Measurements from ENCODE around the gene TXNRD2.
"Not testable (repeated sequence)": the region's sequence is repeated elsewhere in the genome, so short reads cannot be mapped to it uniquely, and the experiment has no call there.

TXNRD2 gene

DNA sequence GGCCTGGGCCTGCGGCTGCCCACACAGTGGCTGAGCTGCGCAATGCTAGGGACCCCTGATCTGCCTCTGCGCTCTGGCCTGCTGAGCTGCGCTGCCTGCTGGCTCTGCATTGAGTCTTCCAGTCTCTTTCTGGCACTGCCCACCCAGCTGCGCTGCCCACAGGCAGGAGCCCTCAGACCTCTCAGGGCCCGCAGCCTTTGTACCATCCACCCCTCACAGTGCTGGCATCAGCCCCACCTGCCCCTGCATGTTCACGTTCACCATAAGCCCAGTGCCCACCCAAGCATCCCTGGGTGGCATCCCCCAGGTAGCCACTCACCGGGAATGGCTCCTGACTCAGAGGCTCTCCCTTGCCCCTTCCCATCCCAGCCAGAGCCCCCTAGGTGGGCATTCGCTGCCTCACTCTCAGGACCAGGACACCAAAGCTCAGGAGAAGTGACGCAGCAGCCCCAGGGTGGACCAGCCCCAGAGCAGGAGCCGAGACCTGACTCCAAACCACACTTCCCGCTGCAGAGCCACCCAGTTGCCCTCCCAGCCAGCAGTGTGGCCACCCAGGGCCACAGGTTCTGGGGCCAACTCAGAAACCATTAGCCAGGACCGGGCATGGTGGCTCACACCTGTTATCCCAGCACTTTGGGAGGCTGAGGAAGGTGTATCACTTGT, 21.8 kb downstream of the TXNRD2 start:
- DNase-seq: no peak

DNA sequence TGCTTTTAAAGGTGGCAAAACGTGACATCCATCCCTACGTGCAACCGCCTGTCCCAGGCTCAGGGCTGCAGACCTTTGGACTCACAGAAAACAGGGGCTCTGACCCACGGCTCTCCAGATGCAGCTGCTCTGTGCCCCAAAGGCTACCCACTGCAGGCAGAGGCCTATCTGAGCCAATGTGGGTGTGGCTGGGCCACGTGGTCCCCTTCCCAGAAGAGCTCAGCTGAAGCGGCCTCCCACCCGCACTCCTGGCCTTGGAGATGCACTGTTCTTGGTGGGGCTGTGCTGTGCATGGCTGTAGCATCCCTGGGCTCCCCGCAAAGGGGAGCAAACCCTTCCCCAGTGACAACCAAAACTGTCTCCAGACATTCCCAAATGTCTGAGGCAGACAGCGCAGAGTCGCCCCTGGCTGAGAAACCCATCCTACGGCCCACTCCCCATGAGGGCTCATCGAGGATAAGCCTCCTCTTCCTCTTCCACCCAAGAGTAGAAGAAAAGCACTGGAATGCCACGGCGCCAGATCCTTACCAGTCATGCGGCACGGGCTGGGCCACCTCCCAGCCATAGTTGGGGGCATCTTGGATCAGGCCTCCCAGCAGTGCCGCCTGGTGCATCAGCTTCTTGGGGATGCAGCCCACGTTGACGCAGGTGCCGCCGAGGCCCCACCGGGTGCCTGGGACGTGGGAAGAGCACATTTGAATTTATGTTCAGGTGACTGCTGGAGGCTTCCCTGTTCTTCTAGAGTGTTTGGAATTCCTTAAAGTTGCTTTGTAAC, 23.1 kb downstream of the TXNRD2 start:
- DNase-seq: no peak

DNA sequence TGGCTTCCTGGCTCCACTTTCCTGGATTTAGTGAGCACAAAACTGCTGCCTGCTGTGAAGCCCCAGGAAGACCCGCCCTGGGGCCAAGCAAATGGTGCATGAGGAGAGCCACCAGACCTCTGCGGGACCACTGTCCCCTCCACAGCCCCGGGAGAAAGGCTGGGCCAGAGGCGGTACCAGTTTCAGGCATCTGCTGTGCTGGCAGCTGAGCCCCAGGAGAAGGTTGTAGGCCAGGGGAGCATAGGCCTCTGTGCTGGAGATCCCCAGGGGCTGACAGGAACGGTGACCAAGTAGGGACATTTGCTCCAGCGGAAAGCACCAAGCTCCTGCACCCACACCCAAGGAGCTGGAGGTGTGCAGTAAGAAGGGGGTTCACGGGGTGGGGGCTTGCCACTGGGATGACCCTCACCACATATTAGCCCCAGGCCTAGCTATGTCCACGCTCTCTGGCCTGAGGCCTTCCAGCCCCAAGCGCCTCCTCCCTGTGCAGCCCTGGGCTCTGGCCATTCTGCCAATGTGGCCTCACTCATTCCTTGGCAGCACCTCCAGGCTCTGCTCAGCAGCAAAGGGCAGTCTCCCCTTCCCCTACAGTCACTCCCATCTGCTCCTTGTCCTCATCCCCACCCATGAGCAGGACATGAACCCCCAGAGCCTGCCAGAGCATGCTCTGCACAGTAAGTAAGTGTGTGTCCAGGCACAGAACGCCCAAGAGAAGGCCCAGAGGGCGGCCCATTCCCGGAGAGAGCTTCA, 24.1 kb downstream of the TXNRD2 start:
- no peak for DNase-seq

DNA sequence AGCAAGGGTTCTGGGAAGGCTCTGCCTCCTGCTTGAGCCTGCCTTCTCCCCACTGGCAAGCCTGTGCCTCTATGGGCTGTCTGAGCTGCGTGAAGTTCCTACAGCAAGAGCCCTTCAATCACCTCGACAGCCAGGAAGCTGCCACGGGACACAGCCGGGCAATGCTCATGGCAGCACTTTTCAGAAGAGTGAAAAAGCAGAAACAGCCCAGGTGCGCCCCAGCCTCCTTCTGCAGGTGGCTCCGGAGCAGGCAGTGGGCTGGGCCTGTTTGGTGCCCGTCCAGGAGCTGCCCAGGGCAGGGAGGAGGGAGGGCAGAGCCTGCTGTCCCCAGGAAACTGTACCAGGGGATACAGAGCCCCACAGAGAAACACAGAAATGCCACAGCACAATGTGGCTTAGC, 24.7 kb downstream of the TXNRD2 start:
- no peak for DNase-seq

DNA sequence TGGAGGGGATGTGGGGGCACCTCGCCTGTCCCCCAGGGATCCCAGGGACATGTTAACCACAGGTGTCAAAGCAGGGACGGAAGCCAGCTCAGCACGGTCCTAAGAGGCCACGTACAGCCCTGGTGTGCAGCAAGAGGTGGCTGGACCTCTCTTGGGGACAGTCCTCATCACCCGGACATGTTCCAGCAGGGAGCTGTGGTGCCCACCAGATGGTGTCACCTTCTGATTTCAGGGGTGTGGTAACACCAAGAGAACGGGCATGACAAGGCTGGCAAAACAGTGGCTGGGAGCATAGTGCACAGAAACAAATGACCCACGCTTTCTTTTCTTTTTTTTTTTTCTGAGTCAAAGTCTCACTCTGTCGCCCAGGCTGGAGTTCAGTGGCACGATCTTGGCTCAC, 25.6 kb downstream of the TXNRD2 start:
- no peak for DNase-seq

DNA sequence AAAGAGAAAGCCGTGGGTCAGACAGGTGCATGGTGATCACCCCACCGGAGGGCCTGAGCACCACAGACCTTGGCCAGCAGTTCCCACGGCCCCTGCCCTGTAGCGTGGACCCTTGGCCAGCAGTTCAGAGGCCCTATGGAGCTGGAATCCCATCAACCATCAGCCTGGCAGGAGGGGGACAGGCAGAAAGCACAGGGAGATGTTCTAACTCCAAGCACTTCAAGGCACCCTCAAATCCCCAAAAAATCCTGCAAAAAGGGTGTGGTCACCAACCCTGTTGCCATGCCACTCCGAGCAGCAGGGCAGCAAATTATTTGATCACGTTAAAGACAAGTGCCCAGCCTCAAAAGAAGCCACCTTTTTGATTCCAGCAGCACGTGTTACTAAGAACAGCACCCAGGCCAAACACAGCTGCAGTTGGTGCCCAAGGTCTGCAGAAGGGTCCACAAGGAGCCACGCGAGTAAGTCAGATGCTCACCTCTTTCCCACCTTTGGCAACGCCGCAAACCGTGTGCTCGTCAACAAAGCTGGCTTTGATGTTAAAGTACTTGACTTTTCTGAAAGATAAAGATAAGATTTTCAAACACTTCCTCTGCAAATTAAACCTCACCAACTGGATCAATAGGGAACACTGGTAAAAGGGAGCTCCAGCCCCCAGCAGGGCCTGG, 26.2 kb downstream of the TXNRD2 start:
- DNase-seq: no peak

DNA sequence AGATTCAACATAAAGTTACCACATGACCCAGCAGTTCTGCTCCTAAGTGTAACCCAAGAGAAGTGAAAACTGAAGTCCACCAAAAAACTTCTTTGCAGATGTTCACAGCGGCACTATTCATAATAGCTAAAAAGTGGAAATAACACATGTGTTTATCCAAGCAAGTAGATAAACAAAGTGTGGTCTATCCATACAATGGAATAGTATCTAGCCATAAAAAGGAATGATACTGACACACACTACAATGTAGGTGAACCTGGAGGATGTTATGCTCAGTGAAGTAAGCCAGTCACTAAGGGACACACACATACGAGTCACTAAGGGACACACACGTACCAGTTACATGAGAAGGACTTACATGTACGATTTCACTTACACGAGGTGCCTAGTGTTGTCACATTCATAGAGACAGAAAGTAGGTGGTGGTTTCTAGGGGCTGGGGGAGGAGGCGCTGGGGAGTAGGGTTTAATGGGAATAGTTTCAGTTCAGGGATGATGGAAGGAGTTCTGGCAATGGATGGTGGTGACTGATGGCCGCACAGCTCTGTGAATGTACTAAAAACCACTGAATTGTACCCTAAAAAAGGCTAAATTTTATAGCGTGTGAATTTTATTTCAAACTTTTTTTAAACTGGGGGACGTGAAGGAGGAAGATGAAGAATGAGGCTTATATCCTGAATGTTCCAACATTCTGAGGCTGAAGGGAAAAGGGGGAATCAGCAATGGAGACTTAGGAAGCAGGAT, 27.2 kb downstream of the TXNRD2 start:
- DNase-seq: no peak

DNA sequence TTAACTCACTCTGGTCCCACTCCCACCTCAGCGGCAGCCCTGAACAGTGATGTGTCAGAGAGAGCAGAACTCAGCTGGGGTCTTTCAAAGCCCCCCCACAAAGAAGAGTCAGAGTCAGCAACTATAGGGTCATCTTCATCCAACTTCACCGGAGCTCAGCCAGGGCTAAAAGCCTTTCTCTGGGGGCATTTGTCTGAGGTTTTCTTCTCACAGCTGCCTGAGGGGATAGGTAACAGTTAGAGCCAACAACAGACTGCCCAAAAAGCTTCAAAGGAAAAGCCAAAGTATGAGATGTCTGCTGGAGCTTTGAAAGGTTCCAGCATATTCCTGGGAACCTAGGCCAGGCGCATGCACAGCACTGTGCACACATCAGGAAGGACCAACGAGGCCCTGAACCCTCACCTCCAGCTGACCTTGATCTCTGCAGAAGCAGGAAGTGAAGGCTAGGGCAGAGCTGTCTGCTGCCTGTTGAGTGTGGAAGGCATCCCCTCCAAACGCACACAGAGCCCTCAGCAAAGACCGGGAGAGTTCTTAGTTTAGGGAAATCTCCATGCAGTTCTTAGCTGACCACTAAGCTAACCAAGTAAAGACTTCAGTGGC, 28.2 kb downstream of the TXNRD2 start:
- DNase-seq: no peak

DNA sequence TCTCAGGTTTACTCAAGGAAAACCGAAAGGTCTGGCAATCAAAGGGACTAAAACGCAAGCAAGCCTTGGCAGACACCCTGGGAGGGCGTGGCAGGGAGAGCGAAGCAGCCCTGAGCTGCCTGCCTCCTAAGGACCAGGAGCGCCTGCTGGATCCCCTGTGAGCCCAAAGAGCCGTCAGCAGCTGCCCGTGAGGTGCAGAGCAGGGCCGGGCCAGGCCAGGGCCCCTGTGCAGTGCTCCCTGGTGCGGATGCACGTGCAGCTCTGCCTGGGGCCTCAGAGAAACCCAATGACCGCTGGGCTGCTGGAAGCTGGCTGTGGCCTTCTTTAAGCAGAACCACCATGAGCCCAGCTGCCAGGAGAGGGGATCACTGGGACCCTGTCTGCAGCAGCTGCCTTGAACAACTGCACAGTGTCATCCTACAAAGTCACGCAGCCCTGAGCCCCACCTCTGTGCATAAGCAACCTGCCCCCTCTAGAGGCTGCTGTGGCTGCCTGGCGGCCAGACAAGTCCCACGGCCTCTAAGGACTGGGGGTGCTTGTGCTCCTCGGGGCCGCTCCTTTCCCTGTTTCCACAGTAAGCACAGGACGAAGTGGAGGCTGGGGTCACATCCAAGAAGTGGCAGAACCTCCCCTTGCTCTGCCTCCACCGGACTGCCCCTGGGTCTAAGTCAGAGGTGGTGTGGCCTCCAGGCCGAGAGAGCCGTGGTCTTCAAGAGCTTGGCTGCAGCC, 29.2 kb downstream of the TXNRD2 start:
- DNase-seq: no peak

DNA sequence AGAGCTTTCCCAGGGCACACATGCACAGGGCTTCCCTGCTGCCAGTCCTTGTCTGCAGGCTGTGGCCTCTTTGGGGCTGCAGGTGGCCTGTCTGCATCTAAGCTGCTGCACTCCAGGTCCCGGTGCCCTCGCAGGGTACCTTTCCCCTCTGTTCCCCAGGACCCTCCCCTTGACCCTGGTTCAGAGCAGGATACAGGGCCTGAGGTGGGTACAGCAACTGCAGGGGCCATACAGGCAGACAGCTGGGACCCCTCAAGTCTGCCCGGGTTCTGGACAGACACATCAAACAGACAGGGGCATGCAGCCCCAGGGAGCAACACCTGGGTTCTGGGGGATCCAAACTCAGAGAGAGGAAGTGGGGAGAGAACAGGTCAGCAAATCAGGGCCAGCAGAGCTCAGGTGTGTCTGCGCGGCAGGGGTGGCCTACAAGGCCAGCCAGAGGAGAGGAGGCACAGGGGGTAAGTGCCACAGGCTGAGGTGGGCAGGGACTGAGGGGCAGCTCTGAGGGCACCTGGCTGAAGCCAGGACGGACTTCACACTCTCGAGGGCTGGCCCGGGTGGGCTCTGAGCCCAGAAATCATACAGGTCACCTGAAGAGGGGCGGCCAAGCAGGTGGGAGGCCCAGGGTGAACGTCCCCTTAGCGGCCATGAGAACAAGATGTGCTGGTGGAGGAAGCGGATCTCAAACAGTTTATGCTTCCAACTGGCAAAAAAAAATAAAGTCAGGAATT, 29.9 kb downstream of the TXNRD2 start:
- no peak for DNase-seq

DNA sequence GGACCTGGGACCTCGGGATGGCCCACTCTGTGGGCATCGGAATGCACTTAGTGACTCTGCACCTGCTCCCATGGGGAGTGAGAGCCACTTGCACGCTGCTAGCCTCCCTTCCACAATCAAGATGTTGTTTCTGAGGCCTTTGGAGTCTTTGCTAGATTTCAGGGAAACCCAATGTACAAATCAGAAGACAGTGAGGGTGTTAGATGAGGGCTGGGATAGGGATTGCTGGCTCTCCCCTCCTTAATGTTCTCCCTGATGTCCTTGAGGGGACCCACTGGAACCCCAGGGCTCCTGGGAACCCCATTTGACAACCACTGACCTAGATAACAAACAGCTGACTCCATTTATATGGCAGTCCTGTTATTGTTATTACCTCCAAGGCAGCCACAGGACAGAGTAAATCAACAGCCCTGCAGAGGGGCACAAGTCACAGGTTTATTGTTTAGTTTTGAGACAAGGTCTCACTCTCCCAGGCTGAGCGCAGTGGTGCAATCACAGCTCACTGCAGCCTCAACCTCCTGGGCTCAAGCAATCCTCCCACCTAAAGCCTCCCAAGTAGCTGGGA, 31.4 kb downstream of the TXNRD2 start:
- DNase-seq: no peak

DNA sequence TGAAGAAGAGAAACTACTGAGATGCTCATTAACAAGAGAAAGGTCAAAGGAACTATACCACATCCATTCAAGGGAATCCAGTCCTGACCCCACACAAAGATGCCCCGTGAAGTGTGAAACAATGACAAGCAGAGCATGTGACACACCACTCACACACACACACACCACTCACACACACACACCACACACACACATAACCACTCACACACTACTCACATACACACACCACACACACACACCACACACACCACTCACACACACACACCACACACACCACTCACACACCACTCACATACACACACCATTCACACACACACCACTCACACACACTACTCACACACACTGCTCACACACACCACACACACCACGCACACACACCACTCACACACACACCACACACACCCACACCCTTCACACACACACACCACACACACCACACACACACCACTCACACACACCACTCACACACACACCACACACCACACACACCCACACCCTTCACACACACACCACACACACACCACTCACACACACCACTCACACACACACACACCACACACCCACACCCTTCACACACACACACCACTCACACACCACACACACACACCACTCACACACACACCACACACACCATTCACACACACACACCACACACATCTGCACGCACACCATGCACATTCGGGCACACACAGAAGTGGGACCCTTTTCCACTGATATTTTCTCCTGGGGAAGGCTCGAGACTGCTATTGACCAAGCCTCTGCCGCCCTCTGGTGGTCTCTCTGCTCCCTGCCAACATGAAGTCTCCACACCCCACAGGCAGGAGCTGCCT, 32.1 kb downstream of the TXNRD2 start:
- no peak for DNase-seq

DNA sequence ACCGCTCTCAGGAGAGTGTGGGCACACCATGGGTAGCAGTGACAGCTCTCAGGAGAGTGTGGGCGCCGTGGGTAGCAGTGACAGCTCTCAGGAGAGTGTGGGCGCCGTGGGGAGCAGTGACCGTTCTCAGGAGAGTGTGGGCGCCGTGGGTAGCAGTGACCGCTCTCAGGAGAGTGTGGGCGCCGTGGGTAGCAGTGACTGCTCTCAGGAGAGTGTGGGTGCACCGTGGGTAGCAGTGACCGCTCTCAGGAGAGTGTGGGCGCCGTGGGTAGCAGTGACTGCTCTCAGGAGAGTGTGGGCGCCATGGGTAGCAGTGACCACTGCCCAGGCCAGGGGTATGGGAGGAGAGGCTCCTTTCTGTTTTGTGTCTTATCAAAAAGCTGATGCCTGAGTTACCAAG, 33.7 kb downstream of the TXNRD2 start:
- not testable (repeated sequence) for DNase-seq

DNA sequence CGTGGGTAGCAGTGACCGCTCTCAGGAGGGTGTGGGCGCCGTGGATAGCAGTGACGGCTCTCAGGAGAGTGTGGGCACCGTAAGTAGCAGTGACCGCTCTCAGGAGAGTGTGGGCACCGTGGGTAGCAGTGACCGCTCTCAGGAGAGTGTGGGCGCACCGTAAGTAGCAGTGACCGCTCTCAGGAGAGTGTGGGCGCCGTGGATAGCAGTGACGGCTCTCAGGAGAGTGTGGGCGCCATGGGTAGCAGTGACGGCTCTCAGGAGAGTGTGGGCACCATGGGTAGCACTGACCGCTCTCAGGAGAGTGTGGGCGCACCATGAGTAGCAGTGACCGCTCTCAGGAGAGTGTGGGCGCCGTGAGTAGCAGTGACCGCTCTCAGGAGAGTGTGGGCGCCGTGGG, 34.8 kb downstream of the TXNRD2 start:
- not testable (repeated sequence) for DNase-seq

DNA sequence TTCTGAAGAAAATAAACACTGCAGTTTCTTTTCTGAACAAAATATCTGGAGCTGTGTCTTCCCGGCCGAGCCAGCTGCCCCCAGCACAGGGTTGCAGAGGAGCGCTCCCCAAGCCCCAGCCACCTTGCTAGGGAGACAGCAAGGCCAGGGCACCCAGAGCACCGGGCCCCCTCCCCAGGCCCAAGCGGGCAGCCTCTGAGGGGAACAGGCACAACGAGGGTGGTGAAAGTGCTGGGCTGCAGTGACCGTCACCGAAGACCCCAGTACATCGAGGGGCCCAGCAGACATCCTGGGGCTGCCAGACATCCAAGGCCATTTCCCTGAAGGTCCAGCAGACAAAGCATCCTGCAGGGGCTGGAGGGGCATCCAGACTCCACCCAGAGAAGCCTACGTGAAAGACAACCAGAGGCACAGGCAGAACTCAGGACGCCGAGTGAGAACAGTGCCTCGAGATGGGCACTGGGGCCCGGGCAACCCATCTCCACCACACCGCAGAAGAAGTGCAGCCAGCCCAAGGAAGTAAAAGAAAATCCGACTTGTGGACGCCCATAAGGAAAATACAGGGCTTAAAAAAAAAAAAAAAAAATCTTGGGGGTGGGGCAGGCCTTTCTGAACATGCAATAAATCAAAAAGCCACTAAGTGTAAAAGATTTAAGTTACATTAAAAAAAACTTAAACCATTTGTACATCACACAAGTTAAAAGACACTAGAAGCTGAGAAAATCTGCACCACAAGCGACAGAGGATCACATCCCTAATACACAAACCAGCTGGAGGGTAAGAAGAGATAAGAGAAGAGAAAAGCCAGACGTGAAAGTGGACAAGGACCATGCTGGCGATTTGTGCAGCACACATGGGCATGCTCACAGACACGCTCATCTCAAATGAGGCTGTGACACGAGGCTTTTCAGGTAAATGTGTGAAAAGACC, 36.0 kb downstream of the TXNRD2 start:
- DNase-seq: no peak

DNA sequence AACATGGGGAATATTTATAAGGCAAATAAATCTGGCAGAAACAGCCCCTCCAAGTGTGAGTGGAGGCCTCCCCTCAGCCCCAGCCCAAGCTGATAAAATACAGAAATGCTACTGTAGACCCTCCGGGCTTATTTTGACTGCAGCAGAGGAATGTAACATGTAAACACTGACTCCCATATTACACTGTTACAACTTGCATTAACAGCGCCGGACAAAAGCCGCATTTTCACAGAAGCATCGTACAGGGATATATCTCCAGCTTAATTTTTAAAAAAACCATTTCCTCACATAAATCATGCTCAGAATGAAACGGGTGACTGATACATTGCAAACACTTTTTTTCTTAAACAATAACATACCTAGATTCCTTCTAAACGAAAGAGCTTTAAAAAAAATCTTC, 36.7 kb downstream of the TXNRD2 start:
- DNase-seq: no peak

DNA sequence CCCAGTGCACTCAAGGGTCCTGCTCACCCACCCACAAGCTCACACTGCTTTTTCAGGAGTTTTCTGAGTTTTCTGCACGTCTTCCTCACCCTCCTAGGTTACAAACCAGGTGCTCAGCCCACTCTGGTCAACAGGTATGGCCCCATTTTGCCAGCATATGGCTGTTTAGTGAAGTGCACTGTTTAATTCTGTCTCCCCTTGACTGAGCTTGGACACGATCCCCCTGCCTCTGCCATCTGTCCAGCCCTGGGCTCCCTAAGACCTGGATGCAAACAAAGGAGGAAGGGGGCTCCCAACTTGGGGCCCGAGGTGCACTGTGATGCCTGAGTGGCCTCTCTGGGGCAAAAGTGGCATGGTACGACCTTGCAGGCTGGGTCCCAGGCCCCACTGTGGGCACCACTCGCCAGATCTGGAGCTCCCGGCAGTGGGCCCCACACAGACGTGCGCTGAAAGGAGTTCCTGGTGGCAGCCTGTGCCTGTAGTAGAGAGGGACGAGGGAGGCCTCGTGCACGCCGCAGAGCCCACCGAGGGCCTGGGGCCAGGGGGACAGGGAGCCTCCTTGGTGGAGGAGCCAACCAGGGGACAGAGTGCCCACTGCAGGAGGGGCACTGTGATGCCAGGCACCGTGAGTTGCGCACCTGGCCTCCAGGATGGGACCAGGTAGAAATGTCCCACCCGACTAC, 37.3 kb downstream of the TXNRD2 start:
- no peak for DNase-seq

DNA sequence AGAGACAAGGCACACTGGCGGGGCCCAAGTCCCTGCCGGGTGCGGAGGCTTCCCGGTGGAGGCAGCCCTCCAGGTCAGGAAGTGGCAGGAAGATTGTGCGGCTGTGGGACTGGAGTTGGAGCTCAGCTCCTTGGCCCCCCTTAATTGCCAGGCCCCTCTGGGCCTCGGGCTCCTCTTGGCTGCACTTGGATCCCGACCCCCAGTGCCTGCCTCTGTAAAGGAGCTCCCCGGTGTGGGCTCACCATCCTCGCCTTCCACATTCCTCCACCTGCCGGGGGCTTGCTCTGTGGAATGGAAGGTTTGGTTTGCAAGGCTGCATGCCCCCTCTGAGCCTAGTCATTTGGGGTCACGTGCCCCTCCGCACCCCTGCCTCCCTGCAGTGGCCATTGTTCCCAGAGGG, 38.1 kb downstream of the TXNRD2 start:
- no peak for DNase-seq
